ENCODE data around the gene HSPA2. TPM values are rescaled to one million over a fixed set of nuclear protein-coding genes. Genes with fewer than 3 reads are reported as not detected.

Gene HSPA2
- polyA plus RNA-seq (ENCODE audit: insufficient read length) = 5.0 TPM

DNA sequence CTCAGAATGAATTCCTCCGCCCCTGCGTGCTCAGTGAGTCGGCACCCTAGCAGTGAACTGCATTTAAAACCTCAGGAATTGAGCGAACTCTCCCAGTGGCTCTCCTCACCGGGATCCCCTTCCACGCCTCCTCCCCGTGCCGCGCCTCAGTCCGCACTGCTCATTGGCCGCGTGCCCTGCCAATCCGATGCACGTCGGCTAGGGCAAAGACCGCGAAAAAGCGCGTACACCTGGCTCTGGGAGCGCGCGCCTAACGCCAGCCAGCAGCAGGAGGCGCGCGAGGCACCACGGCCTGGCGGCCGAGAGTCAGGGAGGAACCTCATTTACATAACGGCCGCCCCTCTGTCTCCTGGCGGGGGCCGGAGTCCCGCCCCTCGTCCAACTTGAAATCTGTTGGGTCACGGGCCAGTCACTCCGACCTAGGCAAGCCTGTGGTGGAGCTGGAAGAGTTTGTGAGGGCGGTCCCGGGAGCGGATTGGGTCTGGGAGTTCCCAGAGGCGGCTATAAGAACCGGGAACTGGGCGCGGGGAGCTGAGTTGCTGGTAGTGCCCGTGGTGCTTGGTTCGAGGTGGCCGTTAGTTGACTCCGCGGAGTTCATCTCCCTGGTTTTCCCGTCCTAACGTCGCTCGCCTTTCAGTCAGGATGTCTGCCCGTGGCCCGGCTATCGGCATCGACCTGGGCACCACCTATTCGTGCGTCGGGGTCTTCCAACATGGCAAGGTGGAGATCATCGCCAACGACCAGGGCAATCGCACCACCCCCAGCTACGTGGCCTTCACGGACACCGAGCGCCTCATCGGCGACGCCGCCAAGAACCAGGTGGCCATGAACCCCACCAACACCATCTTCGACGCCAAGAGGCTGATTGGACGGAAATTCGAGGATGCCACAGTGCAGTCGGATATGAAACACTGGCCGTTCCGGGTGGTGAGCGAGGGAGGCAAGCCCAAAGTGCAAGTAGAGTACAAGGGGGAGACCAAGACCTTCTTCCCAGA, at the start of gene HSPA2:
TSS of gene HSPA2 (plus strand) at position 534 of the 995 bp plus-strand sequence. CDS start at position 643, 109 bp downstream.
- DNase-seq (ENCODE audit: low read depth) = peak; percentile 91

DNA sequence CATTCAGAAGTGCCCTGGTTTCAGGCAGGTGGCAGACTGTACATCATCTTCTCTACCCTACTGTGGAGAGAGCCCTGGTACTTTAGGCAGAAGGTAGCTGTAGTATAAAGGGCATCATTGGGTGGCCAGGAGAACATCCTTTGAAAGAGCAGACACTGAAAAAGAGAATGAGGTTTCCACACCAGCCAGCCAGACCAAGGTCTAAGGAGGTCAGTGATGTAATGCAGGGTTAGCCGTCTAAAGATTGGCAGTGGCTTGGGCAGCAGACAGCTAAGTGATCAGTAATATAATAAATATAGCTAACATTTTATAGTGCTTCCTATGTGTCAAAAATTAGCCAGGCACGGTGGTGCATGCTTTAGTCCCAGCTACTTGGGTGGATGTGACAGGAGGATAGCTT, 48.9 kb upstream of the HSPA2 start:
- DNase-seq (ENCODE audit: low read depth) = no peak

DNA sequence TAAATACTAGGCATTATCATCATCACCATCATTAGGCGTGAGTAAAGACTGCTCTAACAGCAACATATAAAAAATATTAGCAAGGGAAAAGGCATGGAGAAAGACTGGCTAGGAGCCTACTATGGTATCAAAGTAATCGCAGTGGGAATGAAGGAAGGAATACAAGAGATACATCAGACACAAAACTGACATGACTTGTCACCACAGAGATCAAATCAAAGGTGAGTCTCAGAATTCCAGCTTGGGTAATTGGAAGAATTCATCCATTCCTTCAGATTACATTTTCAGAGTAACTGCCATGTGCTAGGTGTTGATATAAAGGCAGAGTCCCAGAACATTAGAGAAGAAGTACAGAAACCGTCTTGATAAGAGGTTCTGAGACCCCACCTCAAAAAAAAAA, 47.1 kb upstream of the HSPA2 start:
- DNase-seq (ENCODE audit: low read depth) = no peak

DNA sequence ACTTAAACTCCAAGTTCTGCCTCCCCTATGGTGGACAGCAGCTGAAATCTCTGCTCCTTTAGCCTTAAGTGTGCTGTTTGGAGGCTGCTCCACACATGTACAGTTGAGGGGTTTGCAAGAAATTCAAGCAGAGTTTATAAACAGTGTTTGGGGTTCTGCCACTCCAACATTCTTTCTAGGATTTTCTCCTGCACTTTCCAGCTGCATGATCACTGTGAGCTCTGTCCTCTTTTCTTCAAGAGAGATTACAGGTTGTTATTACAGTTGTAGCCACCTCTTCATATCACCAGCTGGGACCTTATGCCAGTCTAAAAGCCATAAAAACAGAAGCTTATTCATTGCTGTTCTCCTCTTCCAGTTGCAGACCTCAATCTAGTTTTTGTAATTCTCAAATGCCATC, 45.3 kb upstream of the HSPA2 start:
- no peak for DNase-seq (ENCODE audit: low read depth)

DNA sequence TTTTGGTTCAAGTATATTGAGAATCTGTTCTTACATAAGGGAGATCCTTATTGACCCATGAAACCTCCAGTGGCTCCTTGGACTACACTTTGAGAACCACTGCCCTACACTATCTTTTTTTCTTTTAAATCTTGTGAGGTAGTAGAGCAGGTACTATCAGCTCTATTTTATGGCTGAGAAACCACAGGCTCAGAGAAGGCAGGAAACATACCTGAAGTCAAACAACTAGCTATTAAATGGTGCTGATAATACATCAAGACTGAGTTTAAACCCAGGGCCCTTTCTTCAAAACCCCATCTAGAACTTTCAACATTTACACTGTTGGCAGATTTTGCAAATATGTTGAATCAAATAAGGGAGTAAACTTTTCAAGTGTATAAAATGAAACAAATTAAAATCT, 43.8 kb upstream of the HSPA2 start:
- DNase-seq (ENCODE audit: low read depth) = no peak

DNA sequence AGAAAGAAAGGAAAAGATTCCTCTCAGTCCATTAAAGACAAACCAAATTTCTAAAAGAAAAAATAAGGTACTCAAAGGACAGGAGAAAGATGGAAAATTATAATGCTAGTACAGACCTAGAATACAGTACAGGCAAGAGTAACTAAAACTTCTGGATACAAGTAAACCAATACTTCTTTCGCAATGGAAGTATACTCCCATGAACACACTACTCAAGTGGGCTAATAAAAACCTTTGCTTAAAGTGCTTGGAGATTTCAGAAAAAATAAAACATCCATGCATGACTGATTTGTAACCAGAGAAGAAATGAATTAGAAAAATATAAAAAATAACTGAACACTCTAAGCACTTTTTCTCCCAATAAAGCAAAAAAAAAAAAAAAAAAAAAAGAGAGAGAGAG, 40.5 kb upstream of the HSPA2 start:
- DNase-seq (ENCODE audit: low read depth) = no peak

DNA sequence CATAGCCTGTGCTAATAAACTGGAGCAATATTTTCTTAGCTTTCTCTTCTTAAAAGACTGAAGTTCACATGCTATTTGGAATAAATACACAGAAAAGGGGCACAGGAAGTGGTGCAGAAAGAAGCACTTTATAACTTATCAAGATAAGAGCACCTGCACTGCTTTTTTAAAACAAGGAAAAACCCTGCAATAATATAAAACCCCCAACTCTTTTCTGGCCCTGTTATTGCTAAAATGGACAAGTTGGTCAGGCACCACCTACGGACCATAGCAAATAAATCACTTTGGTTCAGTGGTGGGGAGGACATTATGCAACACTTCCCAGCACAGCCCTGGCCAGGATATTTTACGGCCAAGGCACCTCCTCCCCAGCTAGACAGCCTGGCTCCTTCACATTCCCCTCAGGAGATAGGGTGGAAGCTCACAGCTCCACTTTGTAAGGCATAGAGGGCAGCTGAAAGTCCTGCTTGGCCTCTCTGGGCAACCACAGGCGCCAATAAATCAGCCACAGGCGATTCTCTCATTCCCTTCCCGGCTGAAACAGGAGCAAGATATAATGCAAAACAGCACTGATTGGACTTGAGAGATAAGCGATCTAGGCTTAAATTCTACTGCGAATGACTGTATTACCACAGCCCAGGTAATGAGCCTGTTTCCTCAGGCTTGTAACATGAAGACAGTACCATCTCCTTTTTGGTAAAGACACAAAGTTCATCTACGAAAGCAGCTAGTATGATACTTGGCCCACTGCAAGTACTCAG, 39.0 kb upstream of the HSPA2 start:
- DNase-seq (ENCODE audit: low read depth) = no peak

DNA sequence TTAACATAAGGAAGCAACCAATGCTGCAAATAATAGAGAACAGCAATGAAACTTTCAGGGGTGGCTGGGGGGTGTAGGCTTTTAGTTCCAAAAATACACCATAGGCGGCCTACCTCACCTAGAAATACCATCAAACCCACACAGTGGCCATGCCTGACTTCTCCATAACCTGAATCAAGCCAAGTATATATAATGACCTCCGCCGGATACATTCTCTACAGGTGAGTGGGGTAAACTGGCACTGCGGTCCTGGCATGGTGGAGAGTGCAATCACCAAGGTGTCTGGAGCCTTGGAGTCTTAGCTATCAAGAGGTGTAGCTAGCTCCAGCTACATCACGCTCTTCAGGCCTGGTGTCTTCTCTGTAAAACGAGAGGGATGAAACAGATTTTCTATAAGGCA, 38.1 kb upstream of the HSPA2 start:
- no peak for DNase-seq (ENCODE audit: low read depth)

DNA sequence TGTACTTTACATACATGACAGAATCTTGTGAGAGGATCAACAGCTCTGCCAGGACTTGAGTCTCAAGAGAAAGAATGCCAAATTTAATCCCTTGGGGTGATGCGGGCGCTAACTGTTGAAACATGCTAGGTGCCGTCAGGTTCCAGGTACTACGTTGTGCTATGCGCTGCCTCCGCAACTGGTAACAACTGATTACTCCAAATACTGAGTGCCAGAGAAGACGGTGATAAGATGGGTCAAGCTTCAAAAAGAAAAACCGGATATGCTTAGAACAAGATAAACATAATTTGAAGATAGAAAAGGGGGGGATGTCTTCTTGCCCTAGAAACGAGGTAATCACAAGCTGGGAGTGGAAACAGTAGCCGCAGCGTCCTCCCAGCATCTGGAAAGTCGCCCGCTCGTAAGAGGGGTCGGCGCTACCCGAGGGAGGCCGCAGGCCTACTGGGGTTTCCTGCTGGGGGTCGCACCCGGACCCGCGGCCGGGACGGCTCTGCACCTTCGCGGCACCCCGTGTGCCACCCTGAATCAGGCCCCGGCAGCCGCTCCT, 37.6 kb upstream of the HSPA2 start:
- DNase-seq (ENCODE audit: low read depth) = no peak

DNA sequence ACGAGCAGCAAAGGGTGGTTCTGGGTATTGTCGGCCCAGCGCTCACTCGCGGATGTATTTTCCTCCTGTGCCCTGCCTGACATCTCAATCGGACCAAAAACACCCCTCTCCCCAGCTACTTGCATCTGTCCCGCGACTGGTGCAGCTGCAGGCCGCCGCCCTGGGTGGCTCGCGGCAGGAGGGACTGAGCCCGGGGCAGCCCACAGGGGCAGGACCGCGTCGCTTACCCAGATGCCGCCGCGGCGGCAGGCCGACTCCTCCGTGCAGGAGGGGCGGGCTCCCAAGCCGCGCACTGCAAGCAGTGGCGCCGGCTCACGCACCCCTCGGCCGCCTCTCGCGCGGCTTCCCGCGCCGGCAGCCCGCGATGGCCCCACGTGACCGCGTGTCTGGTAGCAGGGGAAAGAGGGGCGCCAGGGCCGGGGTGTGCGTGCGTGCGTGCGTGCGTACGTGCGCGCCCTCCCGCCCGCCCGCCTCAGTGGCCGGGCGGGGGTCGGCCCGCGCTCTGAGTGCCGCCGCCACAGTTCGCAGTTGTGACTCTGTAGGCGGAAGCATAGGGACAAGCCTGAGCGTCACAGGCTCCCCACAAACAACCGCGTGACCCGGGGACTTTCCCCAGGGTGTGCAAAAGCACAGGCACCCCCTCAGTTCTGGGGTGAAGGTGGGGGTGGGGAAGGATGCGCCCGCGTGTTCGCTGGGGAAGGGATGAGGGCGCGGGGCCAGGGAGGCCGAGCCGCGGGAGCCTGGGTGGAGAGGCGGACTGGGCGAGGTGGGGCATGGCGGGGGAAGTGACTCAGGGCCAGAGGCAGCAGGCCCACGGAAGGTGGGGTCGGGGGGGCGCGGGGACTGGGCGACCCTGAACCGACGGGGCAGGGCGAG, 36.9 kb upstream of the HSPA2 start, which contains the start of gene ZBTB25:
TSS of gene ZBTB25 (minus strand) at position 405 of the 876 bp plus-strand sequence. CDS start 13,305 bp downstream, outside the sequence.
- peak; percentile 78 for DNase-seq (ENCODE audit: low read depth)

DNA sequence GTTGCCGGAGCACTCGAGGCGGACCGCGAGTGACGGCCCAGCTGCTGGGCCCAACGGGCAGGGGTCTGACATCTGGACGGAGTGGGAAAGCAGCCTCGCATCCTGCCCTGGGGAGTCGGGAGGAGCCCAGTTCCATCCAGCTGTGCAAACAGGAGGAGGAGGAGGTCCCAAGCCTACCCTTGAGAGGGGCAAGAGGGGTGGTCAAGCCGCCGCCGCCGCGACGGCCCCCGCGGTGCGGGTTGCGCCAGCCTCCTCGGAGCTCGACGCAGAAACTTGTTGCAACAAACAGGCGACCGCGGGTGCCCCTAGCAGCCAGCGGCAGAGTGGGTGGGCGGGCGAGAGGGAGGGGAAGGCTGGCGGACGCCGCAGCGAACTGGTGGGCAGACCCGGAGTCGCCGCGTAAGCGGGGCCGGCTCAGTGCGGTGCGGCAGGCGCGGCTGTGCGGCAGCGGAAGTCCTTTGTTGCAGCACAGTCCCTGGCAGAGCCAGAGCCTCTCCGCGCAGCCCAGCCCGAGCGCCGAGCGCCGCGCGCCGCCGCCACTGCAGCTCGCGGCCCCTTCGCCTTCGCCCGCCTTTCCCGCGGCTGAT, 36.1 kb upstream of the HSPA2 start, which contains the start of gene ZBTB1:
TSS of gene ZBTB1 (plus strand) at position 461 of the 587 bp plus-strand sequence. CDS start 16,735 bp downstream, outside the sequence.
- DNase-seq (ENCODE audit: low read depth) = peak; percentile 39

DNA sequence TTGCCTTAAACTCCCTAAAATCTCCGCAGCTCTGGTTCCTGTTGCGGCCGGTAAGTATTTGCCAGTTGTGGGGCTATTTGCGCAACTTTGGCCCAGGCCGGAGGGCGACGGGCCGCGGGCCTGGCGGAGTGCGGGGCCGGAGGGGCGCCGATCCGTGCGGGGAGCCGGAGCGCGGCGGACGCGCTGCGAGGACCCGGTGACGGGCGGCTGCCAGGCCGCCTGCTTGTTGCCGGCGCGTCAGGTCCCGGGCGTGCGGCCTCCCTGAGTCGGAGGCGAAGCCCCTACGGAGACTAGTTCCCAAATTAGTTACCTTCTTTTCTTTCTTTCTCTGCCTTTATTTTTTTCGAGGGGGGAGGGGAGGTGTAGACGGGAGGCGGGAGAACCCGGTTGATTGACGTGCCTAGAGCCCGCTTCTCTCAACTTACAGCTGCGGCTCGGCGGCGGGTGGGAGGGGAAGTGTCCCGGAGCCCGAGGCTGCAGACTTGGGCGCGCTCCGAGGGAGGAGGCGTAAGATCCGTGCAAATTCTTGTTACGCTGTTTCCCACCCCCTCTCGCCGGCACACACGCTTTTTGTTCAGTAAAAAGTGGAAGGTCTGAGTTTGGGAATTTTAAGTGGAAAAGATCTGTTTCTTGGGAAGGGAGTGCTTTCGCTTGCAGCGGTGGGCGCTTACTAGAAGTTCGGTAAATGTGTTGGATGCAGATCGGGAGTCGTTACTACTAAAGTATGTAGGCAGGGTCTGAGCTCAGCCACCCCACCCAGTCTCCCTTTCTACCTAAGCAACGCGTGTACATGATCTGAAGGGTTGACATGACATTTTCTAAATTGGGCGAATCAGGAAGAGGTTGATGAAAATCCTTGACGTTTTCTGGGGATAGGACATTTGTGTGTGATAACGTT, 35.4 kb upstream of the HSPA2 start:
- peak; percentile 81 for DNase-seq (ENCODE audit: low read depth)

DNA sequence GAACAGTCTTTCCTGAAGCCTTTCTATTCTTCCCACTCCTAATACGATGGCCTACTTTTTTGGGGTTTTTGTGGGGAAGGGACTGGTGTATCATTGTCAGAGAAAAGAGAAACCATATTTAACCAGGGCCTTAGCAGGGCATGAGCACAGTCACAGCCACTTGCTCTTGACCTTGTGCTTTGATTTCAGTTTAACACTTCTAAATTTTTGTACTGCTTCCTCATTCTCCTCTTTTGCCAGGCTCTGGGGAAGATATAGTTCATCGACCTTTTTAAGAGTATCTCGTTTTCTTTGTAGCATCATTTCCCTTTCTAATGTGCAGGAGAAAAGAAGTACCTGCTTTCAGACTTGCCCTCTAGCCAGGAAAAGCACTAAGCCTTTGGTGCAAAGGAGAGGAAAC, 33.8 kb upstream of the HSPA2 start:
- no peak for DNase-seq (ENCODE audit: low read depth)

DNA sequence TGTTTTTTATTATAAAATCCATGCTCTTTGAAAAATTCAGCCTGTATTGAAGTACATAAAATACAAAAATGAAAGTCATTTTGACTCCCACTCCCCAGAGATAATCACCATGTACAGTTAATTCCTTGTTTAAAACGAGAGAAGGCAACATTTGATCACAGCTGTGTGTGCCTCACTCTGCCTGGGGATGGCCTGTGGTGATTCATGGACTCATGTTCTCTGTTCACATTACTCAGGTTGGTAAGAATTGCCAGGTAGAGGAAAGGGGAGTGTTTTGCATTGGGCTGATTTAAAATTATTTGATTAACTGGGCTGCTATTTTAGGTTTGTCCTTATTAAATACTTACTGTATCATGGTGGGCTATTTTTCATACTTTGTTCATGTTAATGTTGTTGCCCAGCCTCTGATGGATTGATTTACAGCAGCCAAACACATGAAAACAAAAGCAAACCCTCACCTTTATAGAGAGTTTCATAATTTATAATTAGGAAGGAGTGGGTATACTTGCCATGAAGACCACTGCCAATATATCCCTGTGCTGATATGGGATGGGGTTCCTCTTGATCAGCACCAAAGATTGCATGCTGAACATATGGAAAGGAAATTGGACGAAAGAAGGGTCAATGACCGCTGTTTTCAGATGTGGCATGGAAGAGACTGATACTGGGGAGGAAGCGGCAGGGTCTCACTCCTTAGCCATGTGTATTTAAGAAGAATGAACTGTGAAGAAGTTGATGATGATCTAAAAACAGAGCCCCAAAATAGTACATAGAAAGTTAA, 33.0 kb upstream of the HSPA2 start:
- DNase-seq (ENCODE audit: low read depth) = no peak

DNA sequence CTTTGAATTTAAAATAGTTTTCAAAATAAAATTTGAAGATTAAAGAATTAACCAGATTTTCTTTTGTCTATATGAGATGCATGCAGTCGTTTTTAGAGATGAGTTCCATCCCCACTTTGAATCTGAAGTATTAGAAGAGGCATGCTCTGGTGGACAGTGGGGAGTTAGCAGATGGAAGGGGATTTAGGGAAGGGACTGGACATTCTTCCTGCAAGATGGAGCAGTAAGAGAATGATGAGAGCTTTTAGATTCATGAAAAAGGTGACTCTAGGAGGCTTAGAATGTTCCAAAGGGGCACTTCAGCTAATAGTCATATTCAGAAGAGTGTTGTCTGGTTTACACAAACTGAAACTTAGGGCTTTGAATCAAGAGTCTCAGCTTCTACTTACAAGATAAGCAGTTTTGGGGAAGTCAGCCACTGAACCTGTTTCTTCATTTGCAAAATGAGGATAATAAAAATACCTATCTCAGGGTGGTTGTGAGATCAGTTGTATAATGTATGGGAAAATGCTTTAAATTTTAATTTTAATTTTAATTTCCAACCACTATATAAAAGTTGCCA, 32.2 kb upstream of the HSPA2 start:
- no peak for DNase-seq (ENCODE audit: low read depth)

DNA sequence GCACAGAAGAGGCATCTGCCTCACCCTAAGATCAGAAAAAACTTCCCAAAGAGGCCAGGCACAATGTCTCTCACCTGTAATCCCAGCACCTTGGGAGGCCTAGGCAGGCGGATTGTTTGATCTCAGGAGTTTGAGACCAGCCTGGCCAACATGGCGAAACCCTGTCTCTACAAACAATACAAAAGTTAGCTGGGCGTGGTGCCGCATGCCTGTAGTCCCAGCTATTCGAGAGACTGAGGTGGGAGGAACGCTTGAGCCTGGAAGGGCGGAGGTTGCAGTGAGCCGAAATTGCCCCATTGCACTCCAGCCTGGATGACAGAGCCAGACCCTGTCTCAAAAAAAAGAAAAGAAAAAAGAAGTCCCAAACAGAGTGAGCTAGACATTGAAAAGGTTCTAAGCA, 31.5 kb upstream of the HSPA2 start:
- DNase-seq (ENCODE audit: low read depth) = no peak

DNA sequence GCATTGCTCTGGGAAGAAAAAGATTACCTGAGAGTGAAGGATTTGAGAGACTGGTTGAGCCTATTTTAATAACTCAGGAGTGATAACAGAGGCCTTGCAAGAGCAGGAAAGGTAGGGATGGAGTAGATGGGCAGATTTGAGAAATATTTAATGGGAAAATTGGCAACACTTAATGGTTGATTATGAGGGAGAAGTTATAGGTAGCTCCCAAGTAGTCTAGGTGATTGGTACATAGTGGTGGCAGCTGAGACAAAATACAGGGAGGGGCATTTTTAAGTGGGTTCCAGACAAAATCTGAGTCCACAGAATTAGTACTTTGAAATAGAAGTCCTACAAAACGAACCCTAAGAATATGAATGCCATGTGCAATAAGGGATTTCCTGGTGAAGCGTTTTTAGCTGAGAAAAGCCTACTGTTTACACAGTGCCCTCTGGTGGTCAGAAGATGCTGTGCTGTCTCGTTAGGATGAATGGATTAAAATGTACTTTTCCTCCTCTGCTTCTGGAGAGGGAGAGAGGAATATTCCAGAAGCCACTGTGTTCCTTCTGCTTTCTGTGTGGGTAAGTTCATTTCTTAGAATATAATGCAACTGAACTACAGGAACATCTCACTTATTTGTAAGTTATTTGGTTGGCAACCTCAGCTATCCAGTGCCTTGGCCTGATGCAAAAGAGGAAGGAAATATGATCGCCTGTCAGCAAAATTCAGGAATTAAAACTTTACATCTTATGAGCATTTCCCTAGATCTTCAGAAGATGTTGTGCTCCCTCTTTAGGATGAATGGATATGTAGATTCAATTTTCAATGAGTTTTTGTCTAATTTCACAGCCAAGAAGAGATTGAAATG, 29.5 kb upstream of the HSPA2 start:
- DNase-seq (ENCODE audit: low read depth) = peak; percentile 56

DNA sequence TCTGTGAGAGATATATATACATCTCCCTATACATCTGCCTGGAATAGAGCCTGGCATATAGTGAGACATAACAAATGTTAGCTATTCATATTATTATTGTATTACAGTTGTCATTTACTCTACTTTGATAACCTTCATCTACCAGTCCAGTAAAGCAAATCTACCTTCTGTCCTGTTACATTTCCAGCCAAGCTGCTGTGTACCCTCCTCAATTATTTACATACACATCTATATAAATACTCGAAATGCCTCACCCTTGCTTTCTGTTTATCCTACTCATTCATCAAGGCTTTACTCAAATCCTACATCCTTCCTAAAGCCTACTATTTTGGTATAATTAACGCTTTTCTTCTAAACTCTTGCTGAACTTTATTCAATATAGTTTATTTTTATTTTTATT, 27.3 kb upstream of the HSPA2 start:
- no peak for DNase-seq (ENCODE audit: low read depth)
